WTC11 (cell line): ENCODE data around the gene CSKMT. TPM values are rescaled to one million over a fixed set of nuclear protein-coding genes. Genes with fewer than 3 reads are reported as not detected.
A peak's percentile ranks its signal among the peaks of the same experiment; 100 is the strongest.

Source experiments
- ATAC-seq: fragments of 200-7000 bp; cut with Tn5 transposase; 2 replicates; pipeline ENCODE4 v1.10.0; 2021; ENCODE audit warnings: mild to moderate bottlenecking, moderate library complexity
- CTCF ChIA-PET: fragments of 300-600 bp; sonication (Branson Sonifier 250); formaldehyde crosslinking; loops from one replicate; lab custom pipeline; 2021; ENCODE audit warnings: antibody characterized with exemption; lab: Charles Lee
- POLR2A ChIA-PET: fragments of 350-600 bp; sonication (Branson Sonifier 250); formaldehyde crosslinking; loops from one replicate; lab custom pipeline; 2021; ENCODE audit warnings: antibody characterized with exemption; lab: Charles Lee
- DNase-seq: peaks from one replicate; pipeline ENCODE4 v3.0.0; 2021; ENCODE audit warnings: low spot score
- H3K27ac Mint-ChIP-seq: 2 replicates; pipeline ENCODE4 v1.8.0; 2021; ENCODE audit warnings: mixed read lengths
- H3K27me3 Mint-ChIP-seq: 2 replicates; pipeline ENCODE4 v1.8.0; 2021; ENCODE audit warnings: low read depth, mild to moderate bottlenecking, moderate library complexity, mixed read lengths
- H3K36me3 Mint-ChIP-seq: 2 replicates; pipeline ENCODE4 v1.8.0; 2021; ENCODE audit warnings: mixed read lengths
- H3K4me1 Mint-ChIP-seq: 2 replicates; pipeline ENCODE4 v1.8.0; 2022; ENCODE audit warnings: mixed read lengths
- H3K4me3 Mint-ChIP-seq: 2 replicates; pipeline ENCODE4 v1.8.0; 2021; ENCODE audit warnings: mild to moderate bottlenecking, moderate library complexity, mixed read lengths
- H3K9me3 Mint-ChIP-seq: 2 replicates; pipeline ENCODE4 v1.8.0; 2021; ENCODE audit warnings: mixed read lengths
- ATF1 ChIP-seq: sonication (generic); formaldehyde crosslinking; IDR thresholded peaks from 2 replicates; pipeline ENCODE4 v1.8.1; 2023; ENCODE audit warnings: mild to moderate bottlenecking, moderate library complexity, missing genetic modification reagents
- ATF6 ChIP-seq: sonication (generic); formaldehyde crosslinking; IDR thresholded peaks from 2 replicates; pipeline ENCODE4 v1.8.1; 2023; ENCODE audit warnings: mild to moderate bottlenecking, missing genetic modification reagents
- FOXK1 ChIP-seq: sonication (generic); formaldehyde crosslinking; IDR thresholded peaks from 2 replicates; pipeline ENCODE4 v1.8.0; 2022; ENCODE audit warnings: mild to moderate bottlenecking, moderate library complexity, missing genetic modification reagents
- IRF2 ChIP-seq: sonication (generic); formaldehyde crosslinking; IDR thresholded peaks from 2 replicates; pipeline ENCODE4 v1.8.0; 2022; ENCODE audit warnings: low read depth, missing genetic modification reagents, borderline replicate concordance
- JUN ChIP-seq: sonication (generic); formaldehyde crosslinking; IDR thresholded peaks from 2 replicates; pipeline ENCODE4 v1.8.0; 2023; ENCODE audit warnings: mild to moderate bottlenecking, missing genetic modification reagents
- MYBL2 ChIP-seq: sonication (generic); formaldehyde crosslinking; IDR thresholded peaks from 2 replicates; pipeline ENCODE4 v1.8.1; 2023; ENCODE audit warnings: mild to moderate bottlenecking, moderate library complexity, missing genetic modification reagents
- SMAD3 ChIP-seq: sonication (generic); formaldehyde crosslinking; IDR thresholded peaks from 2 replicates; pipeline ENCODE4 v1.8.0; 2022; ENCODE audit warnings: missing genetic modification reagents, mild to moderate bottlenecking, borderline replicate concordance
- SOX15 ChIP-seq: fragments of 250-450 bp; sonication (Bioruptor Pico); IDR thresholded peaks from 2 replicates; pipeline ENCODE4 v1.9.0; 2021; ENCODE audit warnings: mild to moderate bottlenecking
- STAT6 ChIP-seq: sonication (generic); formaldehyde crosslinking; conservative IDR thresholded peaks from 2 replicates; pipeline ENCODE4 v1.8.1; 2023; ENCODE audit warnings: mild to moderate bottlenecking, low read depth, missing genetic modification reagents, moderate library complexity
- TEAD4 ChIP-seq: sonication (generic); formaldehyde crosslinking; IDR thresholded peaks from 2 replicates; pipeline ENCODE4 v1.8.0; 2022; ENCODE audit warnings: mild to moderate bottlenecking, missing genetic modification reagents
- TP53 ChIP-seq: sonication (generic); formaldehyde crosslinking; IDR thresholded peaks from 2 replicates; pipeline ENCODE4 v1.8.1; 2023; ENCODE audit warnings: mild to moderate bottlenecking, missing genetic modification reagents
- ZNF138 ChIP-seq: sonication (generic); formaldehyde crosslinking; conservative IDR thresholded peaks from 2 replicates; pipeline ENCODE4 v1.8.1; 2022; ENCODE audit warnings: mild to moderate bottlenecking, moderate library complexity, missing genetic modification reagents
- ZNF317 ChIP-seq: sonication (generic); formaldehyde crosslinking; IDR thresholded peaks from 2 replicates; pipeline ENCODE4 v1.8.1; 2023; ENCODE audit warnings: low read depth, mild to moderate bottlenecking, moderate library complexity, missing genetic modification reagents, borderline replicate concordance
- ZNF416 ChIP-seq: fragments of 250-450 bp; sonication (Bioruptor Pico); IDR thresholded peaks from 2 replicates; pipeline ENCODE4 v1.9.0; 2021; ENCODE audit warnings: mild to moderate bottlenecking, inconsistent platforms
- total RNA-seq: library from RNA; stranded (reverse); gene quantifications from 3 replicates; pipeline ENCODE4 v1.2.3, GENCODE V29; 2021
- TF ChIP-seq, protein P1 (sequence below): sonication (generic); formaldehyde crosslinking; IDR thresholded peaks from 2 replicates; pipeline ENCODE4 v1.8.1; 2023; ENCODE audit warnings: mild to moderate bottlenecking, moderate library complexity, missing genetic modification reagents
- TF ChIP-seq, protein P2 (sequence below): fragments of 250-450 bp; sonication (Bioruptor Pico); IDR thresholded peaks from 2 replicates; pipeline ENCODE4 v1.9.0; 2021; ENCODE audit warnings: moderate library complexity, mild to moderate bottlenecking, inconsistent platforms, borderline replicate concordance
- TF ChIP-seq, protein P3 (sequence below): sonication (generic); formaldehyde crosslinking; IDR thresholded peaks from 2 replicates; pipeline ENCODE4 v1.8.0; 2022; ENCODE audit warnings: mild to moderate bottlenecking, missing genetic modification reagents
- TF ChIP-seq, protein P4 (sequence below): sonication (generic); formaldehyde crosslinking; IDR thresholded peaks from 2 replicates; pipeline ENCODE4 v1.8.1; 2023; ENCODE audit warnings: mild to moderate bottlenecking, missing genetic modification reagents, moderate library complexity
- TF ChIP-seq, protein P5 (sequence below): sonication (generic); formaldehyde crosslinking; IDR thresholded peaks from 2 replicates; pipeline ENCODE4 v1.8.1; 2022; ENCODE audit warnings: mild to moderate bottlenecking, missing genetic modification reagents, moderate library complexity, borderline replicate concordance

CSKMT gene
- total RNA-seq, 1 experiment from 2014 or later: 75.6 TPM

DNA sequence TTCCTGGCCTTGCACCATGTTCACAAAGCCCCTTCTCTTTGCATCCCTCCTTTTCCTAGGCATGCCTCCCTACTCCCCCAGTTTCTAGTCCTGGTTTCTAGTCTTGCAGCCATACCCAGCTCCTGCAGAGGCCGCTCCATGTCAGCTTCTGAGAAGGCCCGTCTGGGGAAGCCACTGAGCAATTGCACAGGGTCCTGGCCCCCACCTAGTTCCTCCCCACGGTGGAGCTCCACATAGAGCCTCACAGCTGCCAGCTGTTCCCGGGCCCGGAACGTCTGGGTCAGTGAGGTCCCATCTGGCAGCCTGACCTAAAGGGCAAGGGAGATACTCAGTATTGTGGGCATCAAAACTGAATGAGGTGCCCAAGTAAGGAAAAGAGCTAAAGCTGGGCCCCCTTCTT lies 11.6 kb downstream of the CSKMT start (continued):
- TF ChIP-seq, protein P1, sequence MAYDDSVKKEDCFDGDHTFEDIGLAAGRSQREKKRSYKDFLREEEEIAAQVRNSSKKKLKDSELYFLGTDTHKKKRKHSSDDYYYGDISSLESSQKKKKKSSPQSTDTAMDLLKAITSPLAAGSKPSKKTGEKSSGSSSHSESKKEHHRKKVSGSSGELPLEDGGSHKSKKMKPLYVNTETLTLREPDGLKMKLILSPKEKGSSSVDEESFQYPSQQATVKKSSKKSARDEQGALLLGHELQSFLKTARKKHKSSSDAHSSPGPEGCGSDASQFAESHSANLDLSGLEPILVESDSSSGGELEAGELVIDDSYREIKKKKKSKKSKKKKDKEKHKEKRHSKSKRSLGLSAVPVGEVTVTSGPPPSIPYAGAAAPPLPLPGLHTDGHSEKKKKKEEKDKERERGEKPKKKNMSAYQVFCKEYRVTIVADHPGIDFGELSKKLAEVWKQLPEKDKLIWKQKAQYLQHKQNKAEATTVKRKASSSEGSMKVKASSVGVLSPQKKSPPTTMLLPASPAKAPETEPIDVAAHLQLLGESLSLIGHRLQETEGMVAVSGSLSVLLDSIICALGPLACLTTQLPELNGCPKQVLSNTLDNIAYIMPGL (CRISPR knock-in tag): no peak
- TF ChIP-seq SOX15 (CRISPR knock-in tag): no peak
- TF ChIP-seq IRF2 (CRISPR knock-in tag): no peak
- TF ChIP-seq, protein P2, sequence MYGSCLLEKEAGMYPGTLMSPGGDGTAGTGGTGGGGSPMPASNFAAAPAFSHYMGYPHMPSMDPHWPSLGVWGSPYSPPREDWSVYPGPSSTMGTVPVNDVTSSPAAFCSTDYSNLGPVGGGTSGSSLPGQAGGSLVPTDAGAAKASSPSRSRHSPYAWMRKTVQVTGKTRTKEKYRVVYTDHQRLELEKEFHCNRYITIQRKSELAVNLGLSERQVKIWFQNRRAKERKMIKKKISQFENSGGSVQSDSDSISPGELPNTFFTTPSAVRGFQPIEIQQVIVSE: no peak
- TF ChIP-seq ATF6 (CRISPR knock-in tag): no peak
- TF ChIP-seq, protein P3, sequence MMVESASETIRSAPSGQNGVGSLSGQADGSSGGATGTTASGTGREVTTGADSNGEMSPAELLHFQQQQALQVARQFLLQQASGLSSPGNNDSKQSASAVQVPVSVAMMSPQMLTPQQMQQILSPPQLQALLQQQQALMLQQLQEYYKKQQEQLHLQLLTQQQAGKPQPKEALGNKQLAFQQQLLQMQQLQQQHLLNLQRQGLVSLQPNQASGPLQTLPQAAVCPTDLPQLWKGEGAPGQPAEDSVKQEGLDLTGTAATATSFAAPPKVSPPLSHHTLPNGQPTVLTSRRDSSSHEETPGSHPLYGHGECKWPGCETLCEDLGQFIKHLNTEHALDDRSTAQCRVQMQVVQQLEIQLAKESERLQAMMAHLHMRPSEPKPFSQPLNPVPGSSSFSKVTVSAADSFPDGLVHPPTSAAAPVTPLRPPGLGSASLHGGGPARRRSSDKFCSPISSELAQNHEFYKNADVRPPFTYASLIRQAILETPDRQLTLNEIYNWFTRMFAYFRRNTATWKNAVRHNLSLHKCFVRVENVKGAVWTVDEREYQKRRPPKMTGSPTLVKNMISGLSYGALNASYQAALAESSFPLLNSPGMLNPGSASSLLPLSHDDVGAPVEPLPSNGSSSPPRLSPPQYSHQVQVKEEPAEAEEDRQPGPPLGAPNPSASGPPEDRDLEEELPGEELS (CRISPR knock-in tag): no peak
- no peak for TF ChIP-seq TEAD4 (CRISPR knock-in tag)
- TF ChIP-seq ZNF317 (CRISPR knock-in tag): no peak
- no peak for TF ChIP-seq FOXK1
- no peak for TF ChIP-seq ZNF138 (CRISPR knock-in tag)

- ChIA-PET POLR2A (interaction anchor here (1.0 to 1.8 kb wide), 2 partner anchors 12 to 56 kb away, joined by 3 to 8 read pairs; partner anchors contain the start of genes B3GAT3, C11orf98 and CSKMT), CTCF (interaction anchor here (0.9 to 1.7 kb wide), 9 partner anchors 12 to 252 kb away, joined by 3 to 10 read pairs (median 5); partner anchors contain the start of genes BSCL2, C11orf98, CSKMT and GNG3)
- peak overlapping the region; percentile 48; the same call in 1 of the 2 replicates for H3K27ac Mint-ChIP-seq
- no peaks in the 10 kb centered on the region for H3K9me3 Mint-ChIP-seq
- H3K36me3 Mint-ChIP-seq: peaks cover 37% of the 10 kb centered on the region
- TF ChIP-seq ATF1 (CRISPR knock-in tag) (no peak), STAT6 (no peak), SMAD3 (CRISPR knock-in tag) (no peak), MYBL2 (CRISPR knock-in tag) (no peak), JUN (no peak), ZNF416 (CRISPR knock-in tag) (no peak), TP53 (CRISPR knock-in tag) (no peak)
- TF ChIP-seq, protein P4, sequence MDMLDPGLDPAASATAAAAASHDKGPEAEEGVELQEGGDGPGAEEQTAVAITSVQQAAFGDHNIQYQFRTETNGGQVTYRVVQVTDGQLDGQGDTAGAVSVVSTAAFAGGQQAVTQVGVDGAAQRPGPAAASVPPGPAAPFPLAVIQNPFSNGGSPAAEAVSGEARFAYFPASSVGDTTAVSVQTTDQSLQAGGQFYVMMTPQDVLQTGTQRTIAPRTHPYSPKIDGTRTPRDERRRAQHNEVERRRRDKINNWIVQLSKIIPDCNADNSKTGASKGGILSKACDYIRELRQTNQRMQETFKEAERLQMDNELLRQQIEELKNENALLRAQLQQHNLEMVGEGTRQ (CRISPR knock-in tag): no peak
- TF ChIP-seq, protein P5, sequence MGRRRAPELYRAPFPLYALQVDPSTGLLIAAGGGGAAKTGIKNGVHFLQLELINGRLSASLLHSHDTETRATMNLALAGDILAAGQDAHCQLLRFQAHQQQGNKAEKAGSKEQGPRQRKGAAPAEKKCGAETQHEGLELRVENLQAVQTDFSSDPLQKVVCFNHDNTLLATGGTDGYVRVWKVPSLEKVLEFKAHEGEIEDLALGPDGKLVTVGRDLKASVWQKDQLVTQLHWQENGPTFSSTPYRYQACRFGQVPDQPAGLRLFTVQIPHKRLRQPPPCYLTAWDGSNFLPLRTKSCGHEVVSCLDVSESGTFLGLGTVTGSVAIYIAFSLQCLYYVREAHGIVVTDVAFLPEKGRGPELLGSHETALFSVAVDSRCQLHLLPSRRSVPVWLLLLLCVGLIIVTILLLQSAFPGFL (CRISPR knock-in tag): no peak
- ATAC-seq (no peak), DNase-seq (no peak)
- H3K27me3 Mint-ChIP-seq: no peaks in the 10 kb centered on the region
- H3K4me1 Mint-ChIP-seq: peaks cover 29% of the 10 kb centered on the region
- H3K4me3 Mint-ChIP-seq: peak overlapping the region; percentile 87
These were observed 12.0 kb downstream of the CSKMT start for GRCh38 chr11:62677156-62677555.
